NCI-H460 (cell line): ENCODE measurements around the gene ST7. TPM values are rescaled to one million over a fixed set of nuclear protein-coding genes. Genes with fewer than 3 reads are reported as not detected.
"Not testable (repeated sequence)": the region's sequence is repeated elsewhere in the genome, so short reads cannot be mapped to it uniquely, and the experiment has no call there.

Experiments
- DNase-seq: peaks from one replicate; pipeline ENCODE4 v3.0.0-alpha.2; 2016; ENCODE audit warnings: low read depth; ENCODE audit errors: extremely low read depth
- total RNA-seq: library from RNA; depleted of rRNA; stranded (reverse); fragments of >200 nt; shearing (Covaris generic); gene quantifications from 2 replicates; pipeline ENCODE4 v1.2.3, GENCODE V29; 2014

The ST7 gene
- total RNA-seq, 1 experiment from 2014 or later: 30.7 TPM

- DNase-seq: no peak
Measured at GRCh38 chr7:117021366-117021765, 68.1 kb downstream of the ST7 start.

GRCh38 chr7:117021986-117022385 lies 68.7 kb downstream of the ST7 start:
- DNase-seq: no peak

GRCh38 chr7:117023325-117023854 lies 70.1 kb downstream of the ST7 start:
- no peak for DNase-seq

- DNase-seq: no peak
Measured at GRCh38 chr7:117024811-117025210, 71.5 kb downstream of the ST7 start.

- DNase-seq: no peak
Measured at GRCh38 chr7:117025891-117026290, 72.6 kb downstream of the ST7 start.

GRCh38 chr7:117030346-117030745 lies 77.0 kb downstream of the ST7 start:
- not testable (repeated sequence) for DNase-seq

GRCh38 chr7:117030793-117031192 lies 77.5 kb downstream of the ST7 start:
- not testable (repeated sequence) for DNase-seq

- no peak for DNase-seq
Measured at GRCh38 chr7:117032810-117033209, 79.5 kb downstream of the ST7 start.

- no peak for DNase-seq
Measured at GRCh38 chr7:117034851-117035464, 81.7 kb downstream of the ST7 start.

- DNase-seq: no peak
Measured at GRCh38 chr7:117035465-117035862, 82.2 kb downstream of the ST7 start.

GRCh38 chr7:117036053-117036669 lies 82.9 kb downstream of the ST7 start:
- DNase-seq: no peak

GRCh38 chr7:117036836-117037235 lies 83.5 kb downstream of the ST7 start:
- no peak for DNase-seq

- DNase-seq: no peak
Measured at GRCh38 chr7:117038408-117038807, 85.1 kb downstream of the ST7 start.

GRCh38 chr7:117041007-117041406 lies 87.7 kb downstream of the ST7 start:
- no peak for DNase-seq

GRCh38 chr7:117041822-117042221 lies 88.5 kb downstream of the ST7 start:
- no peak for DNase-seq

GRCh38 chr7:117043108-117043825 lies 90.0 kb downstream of the ST7 start:
- no peak for DNase-seq

GRCh38 chr7:117044664-117045063 lies 91.4 kb downstream of the ST7 start:
- no peak for DNase-seq

GRCh38 chr7:117045927-117046710 lies 92.8 kb downstream of the ST7 start:
- DNase-seq: no peak

GRCh38 chr7:117047496-117047895 lies 94.2 kb downstream of the ST7 start:
- no peak for DNase-seq

GRCh38 chr7:117048114-117048866 lies 95.0 kb downstream of the ST7 start:
- DNase-seq: no peak
